Measurements from ENCODE around the gene IKZF3. TPM values are rescaled to one million over a fixed set of nuclear protein-coding genes. Genes with fewer than 3 reads are reported as not detected.

Gene IKZF3
- polyA plus RNA-seq, 1 of the 3 experiments (the other 2 are of a cell fraction), result not detected

DNA sequence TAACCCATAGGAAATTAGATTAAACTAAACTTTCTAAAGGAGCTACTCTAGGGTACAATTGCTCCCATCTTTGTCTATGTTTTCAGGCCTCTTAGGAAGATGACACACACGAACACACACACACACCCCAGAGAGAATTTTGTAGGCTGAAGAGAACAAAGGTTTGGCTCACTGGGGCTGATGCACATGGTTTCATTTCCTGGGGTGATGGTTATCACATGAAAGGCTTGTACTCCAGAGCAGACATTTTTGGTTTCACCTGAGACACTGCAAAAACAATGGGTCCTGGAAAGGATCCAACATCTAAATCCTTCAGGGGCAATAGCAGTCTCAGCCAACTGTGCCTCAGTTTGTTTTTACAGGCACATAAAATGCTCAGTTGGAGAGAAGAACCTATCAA lies 63.6 kb downstream of the IKZF3 start:
- H3K27ac ChIP-seq (ENCODE audit: low read depth in 2 of 2, low read length in 1 of 2), result no peak overlapping the region
- H3K4me2 ChIP-seq, result no peak overlapping the region
- POLR2A ChIA-PET, result no interaction called here
- H3F3A ChIP-seq (replicated peaks; ENCODE audit: insufficient read depth), result no peaks in the 10 kb centered on the region
- H3K4me3 ChIP-seq (ENCODE audit: low read depth in 2 of 2, low read length in 1 of 2), result no peak overlapping the region
- no peaks in the 10 kb centered on the region for H3K36me3 ChIP-seq (replicated peaks in 1 of 2; ENCODE audit: control insufficient read depth in 1 of 2, insufficient read depth in 2 of 2, low read length in 1 of 2)
- no peaks in the 10 kb centered on the region; a peak in 1 of 4 replicates for H3K4me1 ChIP-seq (ENCODE audit: control insufficient read depth in 1 of 2, insufficient read depth in 2 of 2, low read depth in 1 of 2, low read length in 1 of 2)
- CTCF ChIA-PET, result interaction anchor here (1.0 kb wide), 1 partner anchor 179 kb away, joined by 4 read pairs; no protein-coding TSS in a partner anchor
- no peak overlapping the region for H3K9ac ChIP-seq
- no peak overlapping the region for H2AFZ ChIP-seq (ENCODE audit: low read depth)
- H3K79me2 ChIP-seq (ENCODE audit: insufficient read depth), result no peaks in the 10 kb centered on the region
- 0% methylated on average over 1 of the region's 1 CpG for WGBS (ENCODE audit: low lambda C conversion rate)
- H3K9me3 ChIP-seq, result no peaks in the 10 kb centered on the region
- no peak for DNase-seq
- TF ChIP-seq TEAD4 (IDR thresholded peaks at IDR 0.05; ENCODE audit: borderline replicate concordance, insufficient read depth) (no peak), POLR2AphosphoS5 (IDR thresholded peaks at IDR 0.05; ENCODE audit: low read depth, low read length) (no peak), TCF12 (IDR thresholded peaks at IDR 0.05) (no peak), CHD2 (IDR thresholded peaks at IDR 0.05; ENCODE audit: low read length, partially characterized antibody) (no peak)
- no peaks in the 10 kb centered on the region for H3K9me2 ChIP-seq
- peaks cover 42% of the 10 kb centered on the region; the same call in 1 of the 2 replicates for H3K27me3 ChIP-seq (ENCODE audit: insufficient read depth)
- no peaks in the 10 kb centered on the region for H4K20me1 ChIP-seq (ENCODE audit: insufficient read depth)

DNA sequence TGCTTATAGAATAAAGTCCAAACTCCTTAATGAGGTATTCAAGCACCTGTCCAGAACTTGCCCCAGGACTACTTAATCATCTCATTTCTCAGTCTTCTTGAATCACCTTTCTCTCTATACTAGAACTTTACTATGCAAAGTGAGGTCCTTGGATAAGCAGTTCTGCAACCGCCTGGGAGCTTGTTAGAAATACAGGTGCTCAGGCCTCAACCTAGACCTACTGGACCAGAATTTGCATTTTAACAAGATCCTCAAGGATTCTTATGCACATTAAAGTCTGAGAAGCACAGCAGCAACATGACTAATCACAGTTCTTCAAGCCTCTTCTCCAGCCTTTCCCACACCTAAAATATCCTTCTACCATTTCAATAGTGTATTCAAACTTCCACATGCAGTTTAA lies 64.7 kb downstream of the IKZF3 start:
- H3K9me2 ChIP-seq, result no peaks in the 10 kb centered on the region
- H3K4me3 ChIP-seq (ENCODE audit: low read depth in 2 of 2, low read length in 1 of 2), result no peak overlapping the region
- no peak overlapping the region for H3K9ac ChIP-seq
- no peak overlapping the region for H3K4me2 ChIP-seq
- no peak for TF ChIP-seq GATA2 (CRISPR knock-in tag; IDR thresholded peaks at IDR 0.05)
- TF ChIP-seq NRF1 (IDR thresholded peaks at IDR 0.05; ENCODE audit: low read depth, low read length), result no peak
- no peak for TF ChIP-seq RFX5 (IDR thresholded peaks at IDR 0.05; ENCODE audit: low read length)
- TF ChIP-seq YY1 (IDR thresholded peaks at IDR 0.05; ENCODE audit: low read depth), result no peak
- TF ChIP-seq FOSL2 (IDR thresholded peaks at IDR 0.05; ENCODE audit: borderline replicate concordance, low read depth), result no peak
- TF ChIP-seq SMC3 (IDR thresholded peaks at IDR 0.05; ENCODE audit: low read depth, low read length), result no peak
- no peak for TF ChIP-seq EP300 (IDR thresholded peaks at IDR 0.05; ENCODE audit: borderline replicate concordance in 1 of 2, low read depth in 1 of 2, low read length in 1 of 2)
- TF ChIP-seq ELF1 (IDR thresholded peaks at IDR 0.05), result no peak
- H3K9me3 ChIP-seq, result no peaks in the 10 kb centered on the region
- H3K79me2 ChIP-seq (ENCODE audit: insufficient read depth), result no peaks in the 10 kb centered on the region
- no peaks in the 10 kb centered on the region for H3K36me3 ChIP-seq (replicated peaks in 1 of 2; ENCODE audit: control insufficient read depth in 1 of 2, insufficient read depth in 2 of 2, low read length in 1 of 2)
- ChIA-PET CTCF (no interaction called here), POLR2A (no interaction called here)
- H3K4me1 ChIP-seq (ENCODE audit: control insufficient read depth in 1 of 2, insufficient read depth in 2 of 2, low read depth in 1 of 2, low read length in 1 of 2), result no peaks in the 10 kb centered on the region; a peak in 1 of 4 replicates
- H3K27ac ChIP-seq (ENCODE audit: low read depth in 2 of 2, low read length in 1 of 2), result no peak overlapping the region
- H2AFZ ChIP-seq (ENCODE audit: low read depth), result no peak overlapping the region
- no peaks in the 10 kb centered on the region for H4K20me1 ChIP-seq (ENCODE audit: insufficient read depth)
- H3F3A ChIP-seq (replicated peaks; ENCODE audit: insufficient read depth), result no peaks in the 10 kb centered on the region
- H3K27me3 ChIP-seq (ENCODE audit: insufficient read depth), result peaks cover 42% of the 10 kb centered on the region; the same call in 1 of the 2 replicates
- 22% methylated on average over 1 of the region's 1 CpG for WGBS (ENCODE audit: low lambda C conversion rate)
- no peak for DNase-seq

DNA sequence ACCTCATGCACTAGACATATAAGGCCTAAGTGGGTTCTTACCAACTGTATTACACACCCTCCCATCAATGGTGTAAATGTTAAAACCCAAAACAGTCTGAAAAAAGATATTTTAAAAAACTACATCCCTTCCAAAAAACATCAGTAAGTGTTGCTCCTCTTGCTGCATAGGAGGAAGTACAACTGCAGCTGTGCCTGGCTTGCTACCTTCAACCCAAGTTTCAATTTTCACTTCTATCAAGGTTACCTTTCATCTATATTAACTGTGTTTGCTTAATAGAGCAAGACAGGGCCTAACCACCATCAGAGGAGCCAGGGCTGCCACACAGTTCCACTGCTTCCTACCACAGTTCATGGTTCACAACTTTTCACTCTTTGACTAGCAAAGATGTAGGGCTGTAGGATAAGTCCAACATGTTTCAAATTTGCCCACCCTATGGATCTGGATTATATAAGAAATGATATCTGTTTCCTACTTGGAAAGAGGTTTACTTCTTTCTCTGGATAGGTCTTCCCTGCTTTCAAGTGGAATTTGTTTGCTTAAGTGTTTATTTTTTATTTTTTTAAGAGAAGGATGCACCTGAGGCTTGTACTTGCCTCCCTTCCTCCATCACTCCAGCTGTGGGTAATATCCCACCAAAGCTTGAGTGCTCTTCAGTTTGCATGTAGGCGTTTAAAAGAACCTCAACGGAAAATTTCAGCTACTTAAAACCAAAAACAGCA lies 69.7 kb downstream of the IKZF3 start:
- WGBS (ENCODE audit: low lambda C conversion rate), result 10% methylated on average over 2 of the region's 2 CpGs
- Histone ChIP-seq H3K9me3 (no peaks in the 10 kb centered on the region), H3K4me2 (no peak overlapping the region), H3F3A (replicated peaks; ENCODE audit: insufficient read depth) (no peaks in the 10 kb centered on the region), H3K9ac (no peak overlapping the region), H3K79me2 (ENCODE audit: insufficient read depth) (no peaks in the 10 kb centered on the region), H3K9me2 (peaks cover 4% of the 10 kb centered on the region; the same call in 1 of the 2 replicates), H4K20me1 (ENCODE audit: insufficient read depth) (no peaks in the 10 kb centered on the region), H3K36me3 (replicated peaks in 1 of 2; ENCODE audit: control insufficient read depth in 1 of 2, insufficient read depth in 2 of 2, low read length in 1 of 2) (no peaks in the 10 kb centered on the region), H3K4me3 (ENCODE audit: low read depth in 2 of 2, low read length in 1 of 2) (no peak overlapping the region), H2AFZ (ENCODE audit: low read depth) (no peak overlapping the region), H3K27me3 (ENCODE audit: insufficient read depth) (peaks cover 31% of the 10 kb centered on the region; the same call in 1 of the 2 replicates), H3K27ac (ENCODE audit: low read depth in 2 of 2, low read length in 1 of 2) (no peak overlapping the region), H3K4me1 (ENCODE audit: control insufficient read depth in 1 of 2, insufficient read depth in 2 of 2, low read depth in 1 of 2, low read length in 1 of 2) (no peaks in the 10 kb centered on the region)
- TF ChIP-seq MXI1 (IDR thresholded peaks at IDR 0.05; ENCODE audit: low read depth, low read length), result no peak
- TF ChIP-seq, protein P1, sequence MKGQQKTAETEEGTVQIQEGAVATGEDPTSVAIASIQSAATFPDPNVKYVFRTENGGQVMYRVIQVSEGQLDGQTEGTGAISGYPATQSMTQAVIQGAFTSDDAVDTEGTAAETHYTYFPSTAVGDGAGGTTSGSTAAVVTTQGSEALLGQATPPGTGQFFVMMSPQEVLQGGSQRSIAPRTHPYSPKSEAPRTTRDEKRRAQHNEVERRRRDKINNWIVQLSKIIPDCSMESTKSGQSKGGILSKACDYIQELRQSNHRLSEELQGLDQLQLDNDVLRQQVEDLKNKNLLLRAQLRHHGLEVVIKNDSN (IDR thresholded peaks at IDR 0.05; ENCODE audit: borderline replicate concordance, low read depth), result no peak
- DNase-seq, result no peak
- ChIA-PET CTCF (no interaction called here), POLR2A (no interaction called here)

Measured in SK-N-SH (cell line).